AG04449 (cell line): ENCODE results near the gene RPL39.
A peak's percentile ranks its signal among the peaks of the same experiment; 100 is the strongest.
"Not testable (repeated sequence)": the region's sequence is repeated elsewhere in the genome, so short reads cannot be mapped to it uniquely, and the experiment has no call there.

ENCODE experiments used
- CTCF ChIA-PET: fragments of 350-600 bp; formaldehyde crosslinking; extraction: SDS; loops from one replicate; lab custom pipeline; 2021; ENCODE audit warnings: antibody characterized with exemption; lab: Yijun Ruan, JAX
- POLR2A ChIA-PET: fragments of 400-600, 350-600 bp; formaldehyde crosslinking; extraction: SDS; loops from one replicate; lab custom pipeline; 2020; ENCODE audit warnings: antibody characterized with exemption, inconsistent platforms; lab: Yijun Ruan, JAX
- DNase-seq: peaks from one replicate; pipeline ENCODE4 v3.0.0-alpha.2; 2010; ENCODE audit warnings: low read depth, low spot score
- H3K4me3 ChIP-seq: 2 replicates; pipeline ENCODE4 v1.5.1; 2011; ENCODE audit warnings: low read depth, mild to moderate bottlenecking, control low read depth, low read length
- TF ChIP-seq, protein P1 (sequence below): IDR thresholded peaks from one replicate; pipeline ENCODE4 v1.5.1; 2011; ENCODE audit warnings: mild to moderate bottlenecking, moderate library complexity, low read length, control low read depth, inconsistent platforms; ENCODE audit not compliant: insufficient read depth; ENCODE audit errors: missing control alignments

The RPL39 gene

DNA sequence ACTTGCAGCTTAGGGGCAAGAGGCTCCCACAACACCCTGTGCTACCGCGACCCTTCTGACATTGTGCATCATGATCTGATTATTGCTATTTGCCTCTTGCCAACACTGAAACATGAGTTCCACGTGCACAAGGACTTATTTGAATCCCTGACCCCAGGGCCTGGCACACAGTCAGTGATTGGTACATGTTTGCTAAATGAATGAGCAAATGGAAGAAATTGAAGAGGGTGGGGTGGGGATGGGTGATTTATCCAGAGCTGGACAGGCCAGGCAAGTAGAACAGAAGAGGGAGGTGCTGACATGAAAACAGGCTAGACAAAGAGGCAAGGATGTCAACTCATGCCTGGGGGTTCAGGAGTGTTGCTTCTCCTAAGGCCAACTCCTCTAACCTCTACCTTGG lies 24.9 kb upstream of the RPL39 start:
- ChIA-PET POLR2A (no interaction called here), CTCF (no interaction called here)
- no peak for DNase-seq
- TF ChIP-seq, protein P1, sequence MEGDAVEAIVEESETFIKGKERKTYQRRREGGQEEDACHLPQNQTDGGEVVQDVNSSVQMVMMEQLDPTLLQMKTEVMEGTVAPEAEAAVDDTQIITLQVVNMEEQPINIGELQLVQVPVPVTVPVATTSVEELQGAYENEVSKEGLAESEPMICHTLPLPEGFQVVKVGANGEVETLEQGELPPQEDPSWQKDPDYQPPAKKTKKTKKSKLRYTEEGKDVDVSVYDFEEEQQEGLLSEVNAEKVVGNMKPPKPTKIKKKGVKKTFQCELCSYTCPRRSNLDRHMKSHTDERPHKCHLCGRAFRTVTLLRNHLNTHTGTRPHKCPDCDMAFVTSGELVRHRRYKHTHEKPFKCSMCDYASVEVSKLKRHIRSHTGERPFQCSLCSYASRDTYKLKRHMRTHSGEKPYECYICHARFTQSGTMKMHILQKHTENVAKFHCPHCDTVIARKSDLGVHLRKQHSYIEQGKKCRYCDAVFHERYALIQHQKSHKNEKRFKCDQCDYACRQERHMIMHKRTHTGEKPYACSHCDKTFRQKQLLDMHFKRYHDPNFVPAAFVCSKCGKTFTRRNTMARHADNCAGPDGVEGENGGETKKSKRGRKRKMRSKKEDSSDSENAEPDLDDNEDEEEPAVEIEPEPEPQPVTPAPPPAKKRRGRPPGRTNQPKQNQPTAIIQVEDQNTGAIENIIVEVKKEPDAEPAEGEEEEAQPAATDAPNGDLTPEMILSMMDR = no peak
- H3K4me3 ChIP-seq = no peak overlapping the region

DNA sequence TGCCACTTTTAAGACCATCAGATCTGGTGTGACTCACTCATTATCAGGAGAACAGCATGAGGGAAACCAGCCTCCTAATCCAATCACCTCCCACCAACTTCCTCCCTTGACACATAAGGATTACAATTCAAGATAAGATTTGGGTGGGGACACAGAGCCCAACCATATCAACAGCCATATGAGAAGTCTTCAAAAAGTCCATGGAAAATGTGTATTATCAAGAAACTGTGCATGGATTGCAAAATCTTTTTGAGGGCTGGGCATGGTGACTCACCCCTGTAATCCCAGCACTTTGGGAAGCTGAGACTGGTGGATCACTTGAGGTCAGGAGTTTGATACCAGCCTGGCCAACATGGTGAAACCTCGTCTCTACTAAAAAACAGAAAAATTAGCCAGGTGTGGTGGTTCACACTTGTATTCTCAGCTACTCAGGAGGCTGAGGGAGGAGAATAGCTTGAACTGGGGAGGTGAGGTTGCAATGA lies 17.8 kb upstream of the RPL39 start:
- TF ChIP-seq, protein P1 = no peak
- POLR2A ChIA-PET = interaction anchor here (1.0 kb wide), 1 partner anchor 18 kb away, joined by 3 read pairs; the partner anchor contains the start of gene RPL39
- no peak for DNase-seq
- CTCF ChIA-PET = no interaction called here
- H3K4me3 ChIP-seq = no peak overlapping the region

DNA sequence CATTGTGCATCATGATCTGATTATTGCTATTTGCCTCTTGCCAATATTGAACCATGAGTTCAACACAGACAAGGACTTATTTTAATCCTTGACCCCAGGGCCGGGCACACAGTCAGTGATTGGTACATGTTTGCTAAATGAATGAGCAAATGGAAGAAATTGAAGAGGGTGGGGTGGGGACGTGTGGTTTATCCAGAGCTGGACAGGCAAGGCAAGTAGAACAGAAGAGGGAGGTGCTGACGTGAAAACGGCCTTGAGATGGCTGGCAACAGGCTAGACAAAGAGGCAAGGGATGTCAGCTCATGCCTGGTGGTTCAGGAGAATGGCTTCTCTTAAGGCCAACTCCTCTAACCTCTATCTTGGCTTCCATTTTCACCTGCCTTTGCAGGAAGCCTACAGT lies 17.0 kb upstream of the RPL39 start:
- DNase-seq, POLR2A ChIA-PET, H3K4me3 ChIP-seq, CTCF ChIA-PET: not testable (repeated sequence)

DNA sequence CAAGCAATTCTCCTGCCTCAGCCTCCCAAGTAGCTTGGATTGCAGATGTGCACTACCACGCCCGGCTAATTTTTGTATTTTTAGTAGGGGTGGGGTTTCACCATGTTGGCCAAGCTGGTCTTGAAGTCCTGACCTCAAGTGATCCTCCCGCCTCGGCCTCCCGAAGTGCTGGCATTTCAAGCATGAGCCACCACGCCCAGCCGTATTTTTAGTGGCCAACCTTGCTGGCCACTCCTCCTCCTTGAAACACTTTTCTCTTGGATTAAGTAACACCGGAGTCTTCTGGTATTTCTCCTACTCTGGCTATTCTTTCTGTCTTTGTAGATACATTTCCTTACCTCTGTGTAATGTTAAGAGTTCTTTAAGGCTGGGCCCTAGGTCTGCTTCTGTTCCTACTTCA lies 11.1 kb upstream of the RPL39 start:
- no peak overlapping the region for H3K4me3 ChIP-seq
- ChIA-PET CTCF (no interaction called here), POLR2A (no interaction called here)
- no peak for DNase-seq
- TF ChIP-seq, protein P1 = no peak

DNA sequence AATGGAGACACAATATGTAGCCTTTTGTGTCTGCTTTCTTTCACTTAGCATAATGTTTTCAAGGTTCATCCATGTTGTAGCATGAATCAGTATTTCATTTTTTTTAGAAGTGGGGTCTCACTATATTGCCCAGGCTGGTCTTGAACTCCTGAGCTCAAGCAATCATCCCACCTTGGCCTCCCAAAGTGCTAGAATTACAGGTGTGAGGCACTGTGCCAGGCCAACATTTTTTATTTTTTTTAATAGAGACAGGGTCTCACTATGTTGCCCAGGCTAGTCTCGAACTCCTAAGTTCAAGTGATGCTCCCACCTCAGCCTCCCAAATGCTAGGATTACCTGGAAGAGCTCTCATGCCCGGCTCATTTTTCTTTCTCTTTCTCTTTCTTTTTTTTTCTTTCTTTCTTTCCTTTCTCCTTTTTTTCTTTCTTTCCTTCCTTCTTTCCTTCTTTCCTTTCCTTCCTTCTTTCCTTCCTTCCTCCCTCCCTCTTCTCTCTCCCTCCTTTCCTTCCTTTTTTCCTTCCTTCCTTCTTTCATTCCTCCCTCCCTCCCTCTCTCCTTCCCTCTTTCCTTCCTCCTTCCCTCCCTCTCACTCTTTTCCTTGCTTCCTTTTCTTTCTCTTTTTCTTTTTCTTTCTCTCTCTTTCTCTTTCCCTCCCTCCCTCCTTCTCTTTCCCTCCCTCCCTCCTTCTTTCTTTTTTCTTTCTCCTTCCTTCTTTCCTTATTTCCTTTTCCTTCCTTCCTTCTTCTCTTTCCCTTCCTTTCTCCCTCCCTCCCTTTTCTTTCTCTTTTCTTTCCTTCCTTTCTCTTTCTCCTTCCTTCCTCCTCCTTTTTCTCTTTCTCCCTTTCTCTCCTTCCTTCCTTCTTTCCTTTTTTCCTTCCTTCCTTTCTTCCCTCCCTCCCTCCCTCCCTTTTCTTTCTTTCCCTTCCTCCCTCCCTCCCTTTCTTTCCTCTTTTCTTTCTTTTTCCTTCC lies 10.1 kb upstream of the RPL39 start:
- POLR2A ChIA-PET = no interaction called here

DNA sequence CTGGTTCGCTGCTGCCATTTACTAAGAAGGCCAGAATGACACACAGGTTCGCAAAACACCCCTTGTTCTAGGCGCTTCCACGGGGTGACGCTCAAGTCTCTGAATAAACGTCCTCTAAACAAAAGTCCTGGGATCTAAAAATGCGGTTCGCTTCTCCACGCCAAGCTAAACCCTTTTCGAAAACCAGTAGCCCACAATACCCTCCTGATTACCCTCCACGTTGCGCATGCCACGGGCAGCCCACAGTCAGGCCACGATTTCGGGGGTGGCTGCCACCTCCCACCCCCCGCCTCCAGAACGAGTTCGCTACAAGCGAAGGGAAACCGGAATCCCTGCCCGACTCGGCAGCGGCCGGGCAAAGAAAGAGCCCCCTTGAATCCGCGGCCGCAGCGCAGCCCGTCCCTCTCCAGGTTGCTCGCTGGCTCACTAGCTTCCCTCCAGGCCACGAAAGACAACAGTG lies 423 bp downstream of the RPL39 start:
- no peak for DNase-seq
- ChIA-PET CTCF (interaction anchor here (1.4 kb wide), 2 partner anchors 181 to 321 kb away, joined by 3 to 4 read pairs; no protein-coding TSS in a partner anchor), POLR2A (interaction anchor here (0.7 to 1.8 kb wide), 10 partner anchors 19 to 678 kb away, joined by 3 to 10 read pairs (median 7); partner anchors contain the start of genes LAMP2, NDUFA1, RNF113A and SEPTIN6)
- peak overlapping the region; percentile 72 for H3K4me3 ChIP-seq
- TF ChIP-seq, protein P1 = peak; percentile 15

More for the DNA sequence above, 10.1 kb upstream of the RPL39 start:
- TF ChIP-seq, protein P1 = no peak
- CTCF ChIA-PET = no interaction called here
- DNase-seq = no peak
- H3K4me3 ChIP-seq = no peak overlapping the region
